ENCODE data around the gene LOXL1. TPM values are rescaled to one million over a fixed set of nuclear protein-coding genes. Genes with fewer than 3 reads are reported as not detected.

The LOXL1 gene
- total and polyA plus RNA-seq, 2 of the 13 experiments (the other 11 are each of a cell fraction or from before 2014, with no cell fraction given): 0.51 to 1.3 TPM

DNA sequence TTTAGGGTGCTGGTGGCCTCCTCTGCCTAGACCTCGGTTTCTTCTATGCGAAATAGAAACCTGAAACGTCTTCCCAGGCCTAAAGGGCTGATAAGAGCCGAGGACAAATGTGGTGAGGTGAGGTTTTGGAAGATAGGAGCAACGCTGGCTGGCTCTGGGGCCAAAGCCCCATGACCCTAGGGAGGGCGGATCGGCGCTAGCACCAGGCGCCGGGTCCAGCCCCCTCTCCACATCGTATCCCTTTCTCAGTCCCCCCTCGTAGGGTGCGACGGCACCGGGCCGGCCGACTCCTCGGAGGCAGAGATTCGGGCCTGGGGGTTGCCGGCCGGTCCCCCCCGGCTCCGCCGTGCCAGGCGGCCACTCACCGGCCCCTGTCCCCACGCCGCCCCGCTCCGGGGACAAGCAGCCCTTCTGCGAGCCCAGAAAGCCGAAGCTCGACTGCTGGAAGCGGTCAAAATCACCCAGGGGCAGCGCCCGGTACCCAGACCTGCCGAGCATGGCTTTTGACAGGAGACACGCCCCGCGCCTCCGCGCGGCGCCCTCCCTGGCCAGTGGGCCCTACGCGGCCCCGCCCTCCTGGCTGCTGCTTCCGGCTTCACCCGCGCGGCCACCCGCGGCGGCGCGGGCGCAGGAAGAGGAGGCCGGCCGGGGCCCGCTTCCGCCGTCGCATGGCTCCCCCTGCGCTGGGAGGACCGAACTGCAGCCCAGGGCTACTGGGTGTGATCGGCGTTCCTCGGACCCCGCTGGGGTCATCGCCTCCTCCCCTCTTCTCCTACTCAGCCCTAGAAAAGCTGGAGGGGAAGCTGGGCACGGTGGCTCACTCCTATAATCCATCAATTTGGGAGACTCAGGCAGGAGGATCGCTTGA lies 65.7 kb downstream of the LOXL1 start, which contains the start of gene STOML1 (continued):
- TF ChIP-seq, protein P1, sequence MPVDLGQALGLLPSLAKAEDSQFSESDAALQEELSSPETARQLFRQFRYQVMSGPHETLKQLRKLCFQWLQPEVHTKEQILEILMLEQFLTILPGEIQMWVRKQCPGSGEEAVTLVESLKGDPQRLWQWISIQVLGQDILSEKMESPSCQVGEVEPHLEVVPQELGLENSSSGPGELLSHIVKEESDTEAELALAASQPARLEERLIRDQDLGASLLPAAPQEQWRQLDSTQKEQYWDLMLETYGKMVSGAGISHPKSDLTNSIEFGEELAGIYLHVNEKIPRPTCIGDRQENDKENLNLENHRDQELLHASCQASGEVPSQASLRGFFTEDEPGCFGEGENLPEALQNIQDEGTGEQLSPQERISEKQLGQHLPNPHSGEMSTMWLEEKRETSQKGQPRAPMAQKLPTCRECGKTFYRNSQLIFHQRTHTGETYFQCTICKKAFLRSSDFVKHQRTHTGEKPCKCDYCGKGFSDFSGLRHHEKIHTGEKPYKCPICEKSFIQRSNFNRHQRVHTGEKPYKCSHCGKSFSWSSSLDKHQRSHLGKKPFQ (CRISPR knock-in tag; IDR thresholded peaks at IDR 0.05; ENCODE audit: insufficient replicate concordance): no peak
- TF ChIP-seq ARID2 (CRISPR knock-in tag; IDR thresholded peaks at IDR 0.05; ENCODE audit: borderline replicate concordance): no peak
- TF ChIP-seq, protein P2, sequence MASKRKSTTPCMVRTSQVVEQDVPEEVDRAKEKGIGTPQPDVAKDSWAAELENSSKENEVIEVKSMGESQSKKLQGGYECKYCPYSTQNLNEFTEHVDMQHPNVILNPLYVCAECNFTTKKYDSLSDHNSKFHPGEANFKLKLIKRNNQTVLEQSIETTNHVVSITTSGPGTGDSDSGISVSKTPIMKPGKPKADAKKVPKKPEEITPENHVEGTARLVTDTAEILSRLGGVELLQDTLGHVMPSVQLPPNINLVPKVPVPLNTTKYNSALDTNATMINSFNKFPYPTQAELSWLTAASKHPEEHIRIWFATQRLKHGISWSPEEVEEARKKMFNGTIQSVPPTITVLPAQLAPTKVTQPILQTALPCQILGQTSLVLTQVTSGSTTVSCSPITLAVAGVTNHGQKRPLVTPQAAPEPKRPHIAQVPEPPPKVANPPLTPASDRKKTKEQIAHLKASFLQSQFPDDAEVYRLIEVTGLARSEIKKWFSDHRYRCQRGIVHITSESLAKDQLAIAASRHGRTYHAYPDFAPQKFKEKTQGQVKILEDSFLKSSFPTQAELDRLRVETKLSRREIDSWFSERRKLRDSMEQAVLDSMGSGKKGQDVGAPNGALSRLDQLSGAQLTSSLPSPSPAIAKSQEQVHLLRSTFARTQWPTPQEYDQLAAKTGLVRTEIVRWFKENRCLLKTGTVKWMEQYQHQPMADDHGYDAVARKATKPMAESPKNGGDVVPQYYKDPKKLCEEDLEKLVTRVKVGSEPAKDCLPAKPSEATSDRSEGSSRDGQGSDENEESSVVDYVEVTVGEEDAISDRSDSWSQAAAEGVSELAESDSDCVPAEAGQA (IDR thresholded peaks at IDR 0.05; ENCODE audit: low read depth): peak; percentile 69
- TF ChIP-seq, protein P2 (CRISPR knock-in tag; IDR thresholded peaks at IDR 0.05; ENCODE audit: borderline replicate concordance): no peak
- no peak for TF ChIP-seq ZBTB20 (CRISPR knock-in tag; IDR thresholded peaks at IDR 0.05; ENCODE audit: borderline replicate concordance, low read depth)
- TF ChIP-seq ZNF33A (CRISPR knock-in tag; IDR thresholded peaks at IDR 0.05; ENCODE audit: borderline replicate concordance): no peak
- TF ChIP-seq NR1H2 (CRISPR knock-in tag; IDR thresholded peaks at IDR 0.05; ENCODE audit: borderline replicate concordance, low read depth): 0 out of 2 replicates have a peak, but pooled peaks have one; percentile 17
- TF ChIP-seq, protein P3, sequence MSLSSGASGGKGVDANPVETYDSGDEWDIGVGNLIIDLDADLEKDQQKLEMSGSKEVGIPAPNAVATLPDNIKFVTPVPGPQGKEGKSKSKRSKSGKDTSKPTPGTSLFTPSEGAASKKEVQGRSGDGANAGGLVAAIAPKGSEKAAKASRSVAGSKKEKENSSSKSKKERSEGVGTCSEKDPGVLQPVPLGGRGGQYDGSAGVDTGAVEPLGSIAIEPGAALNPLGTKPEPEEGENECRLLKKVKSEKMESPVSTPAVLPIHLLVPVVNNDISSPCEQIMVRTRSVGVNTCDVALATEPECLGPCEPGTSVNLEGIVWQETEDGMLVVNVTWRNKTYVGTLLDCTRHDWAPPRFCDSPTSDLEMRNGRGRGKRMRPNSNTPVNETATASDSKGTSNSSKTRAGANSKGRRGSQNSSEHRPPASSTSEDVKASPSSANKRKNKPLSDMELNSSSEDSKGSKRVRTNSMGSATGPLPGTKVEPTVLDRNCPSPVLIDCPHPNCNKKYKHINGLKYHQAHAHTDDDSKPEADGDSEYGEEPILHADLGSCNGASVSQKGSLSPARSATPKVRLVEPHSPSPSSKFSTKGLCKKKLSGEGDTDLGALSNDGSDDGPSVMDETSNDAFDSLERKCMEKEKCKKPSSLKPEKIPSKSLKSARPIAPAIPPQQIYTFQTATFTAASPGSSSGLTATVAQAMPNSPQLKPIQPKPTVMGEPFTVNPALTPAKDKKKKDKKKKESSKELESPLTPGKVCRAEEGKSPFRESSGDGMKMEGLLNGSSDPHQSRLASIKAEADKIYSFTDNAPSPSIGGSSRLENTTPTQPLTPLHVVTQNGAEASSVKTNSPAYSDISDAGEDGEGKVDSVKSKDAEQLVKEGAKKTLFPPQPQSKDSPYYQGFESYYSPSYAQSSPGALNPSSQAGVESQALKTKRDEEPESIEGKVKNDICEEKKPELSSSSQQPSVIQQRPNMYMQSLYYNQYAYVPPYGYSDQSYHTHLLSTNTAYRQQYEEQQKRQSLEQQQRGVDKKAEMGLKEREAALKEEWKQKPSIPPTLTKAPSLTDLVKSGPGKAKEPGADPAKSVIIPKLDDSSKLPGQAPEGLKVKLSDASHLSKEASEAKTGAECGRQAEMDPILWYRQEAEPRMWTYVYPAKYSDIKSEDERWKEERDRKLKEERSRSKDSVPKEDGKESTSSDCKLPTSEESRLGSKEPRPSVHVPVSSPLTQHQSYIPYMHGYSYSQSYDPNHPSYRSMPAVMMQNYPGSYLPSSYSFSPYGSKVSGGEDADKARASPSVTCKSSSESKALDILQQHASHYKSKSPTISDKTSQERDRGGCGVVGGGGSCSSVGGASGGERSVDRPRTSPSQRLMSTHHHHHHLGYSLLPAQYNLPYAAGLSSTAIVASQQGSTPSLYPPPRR (CRISPR knock-in tag; IDR thresholded peaks at IDR 0.05; ENCODE audit: borderline replicate concordance): no peak
- no peak for TF ChIP-seq ZNF256 (CRISPR knock-in tag; conservative IDR thresholded peaks at IDR 0.05)
- TF ChIP-seq ZNF296 (CRISPR knock-in tag; conservative IDR thresholded peaks at IDR 0.05): no peak
- no peak for TF ChIP-seq ZNF570 (CRISPR knock-in tag; IDR thresholded peaks at IDR 0.05; ENCODE audit: borderline replicate concordance)
- TF ChIP-seq, protein P4, sequence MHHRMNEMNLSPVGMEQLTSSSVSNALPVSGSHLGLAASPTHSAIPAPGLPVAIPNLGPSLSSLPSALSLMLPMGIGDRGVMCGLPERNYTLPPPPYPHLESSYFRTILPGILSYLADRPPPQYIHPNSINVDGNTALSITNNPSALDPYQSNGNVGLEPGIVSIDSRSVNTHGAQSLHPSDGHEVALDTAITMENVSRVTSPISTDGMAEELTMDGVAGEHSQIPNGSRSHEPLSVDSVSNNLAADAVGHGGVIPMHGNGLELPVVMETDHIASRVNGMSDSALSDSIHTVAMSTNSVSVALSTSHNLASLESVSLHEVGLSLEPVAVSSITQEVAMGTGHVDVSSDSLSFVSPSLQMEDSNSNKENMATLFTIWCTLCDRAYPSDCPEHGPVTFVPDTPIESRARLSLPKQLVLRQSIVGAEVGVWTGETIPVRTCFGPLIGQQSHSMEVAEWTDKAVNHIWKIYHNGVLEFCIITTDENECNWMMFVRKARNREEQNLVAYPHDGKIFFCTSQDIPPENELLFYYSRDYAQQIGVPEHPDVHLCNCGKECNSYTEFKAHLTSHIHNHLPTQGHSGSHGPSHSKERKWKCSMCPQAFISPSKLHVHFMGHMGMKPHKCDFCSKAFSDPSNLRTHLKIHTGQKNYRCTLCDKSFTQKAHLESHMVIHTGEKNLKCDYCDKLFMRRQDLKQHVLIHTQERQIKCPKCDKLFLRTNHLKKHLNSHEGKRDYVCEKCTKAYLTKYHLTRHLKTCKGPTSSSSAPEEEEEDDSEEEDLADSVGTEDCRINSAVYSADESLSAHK (CRISPR knock-in tag; IDR thresholded peaks at IDR 0.05; ENCODE audit: borderline replicate concordance): no peak
